HG03139 (cell line): Measurements from ENCODE around the gene ARHGEF12.

ENCODE experiments used
- ATAC-seq: cut with Tn5 transposase; IDR thresholded peaks from one replicate; pipeline ENCODE4 v1.9.1; 2021; ENCODE audit not compliant: unreplicated experiment

ARHGEF12 gene

GRCh38 chr11:120532082-120532831 is 196.0 kb downstream of the ARHGEF12 start:
- no peak for ATAC-seq

DNA sequence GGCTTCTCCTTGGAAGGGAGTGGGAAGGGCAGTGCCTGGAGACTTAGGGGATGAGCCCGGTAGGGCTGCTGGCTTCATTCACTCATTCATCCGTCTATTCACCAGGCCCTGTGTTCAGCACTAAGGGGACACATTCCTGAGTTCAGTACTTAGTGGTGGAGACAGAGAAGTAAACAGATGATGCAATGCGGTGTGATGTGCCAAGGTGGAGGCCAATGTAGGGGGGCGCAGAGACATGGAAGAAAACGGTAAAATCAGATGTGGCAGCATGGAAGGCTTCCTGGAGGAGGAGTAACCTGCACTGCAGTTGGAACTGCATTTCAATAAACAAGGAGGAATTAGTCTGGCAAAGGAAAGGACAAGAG is 196.6 kb downstream of the ARHGEF12 start:
- no peak for ATAC-seq

- ATAC-seq, result no peak
Measured at GRCh38 chr11:120536091-120536796, 200.0 kb downstream of the ARHGEF12 start.

DNA sequence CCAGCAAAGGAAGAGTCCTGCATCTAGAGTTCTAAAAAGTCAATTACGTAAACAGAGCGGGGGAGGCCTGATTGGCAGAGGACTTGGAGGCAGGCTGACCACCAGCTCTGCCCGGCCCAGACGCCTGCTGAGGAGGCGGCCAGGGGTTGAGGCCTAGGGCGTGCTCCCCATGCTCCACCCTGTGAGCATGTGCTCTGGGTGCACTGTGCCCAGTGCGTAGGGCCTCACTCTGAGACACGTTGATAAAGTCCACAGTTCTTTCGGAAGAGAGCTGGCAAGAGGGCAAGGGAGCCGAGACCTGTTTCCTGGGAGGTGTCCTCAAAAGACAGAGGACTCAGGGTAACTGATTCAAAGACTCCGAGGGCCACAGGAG is 200.6 kb downstream of the ARHGEF12 start:
- no peak for ATAC-seq

- ATAC-seq, result no peak
Measured at GRCh38 chr11:120537996-120538395, 201.8 kb downstream of the ARHGEF12 start.

DNA sequence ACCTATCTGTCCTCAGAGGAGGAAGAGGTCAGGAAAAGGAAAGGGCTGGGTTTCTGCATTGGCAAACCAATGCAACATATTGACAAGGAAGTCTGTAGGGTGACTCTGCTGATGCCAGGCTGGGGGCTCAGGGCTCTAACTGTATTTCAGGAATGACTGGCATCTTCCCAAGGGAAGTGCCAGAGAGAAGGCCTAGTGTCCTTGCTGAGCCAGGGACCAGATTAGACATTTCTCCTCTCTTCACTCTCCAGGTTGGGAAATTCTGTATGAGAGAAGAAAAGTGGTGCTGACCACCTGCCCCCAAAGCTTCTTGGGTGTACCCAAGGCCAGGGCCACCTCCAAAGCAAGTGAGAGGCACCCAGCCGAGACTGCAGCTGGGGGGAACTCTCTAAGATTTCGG is 202.5 kb downstream of the ARHGEF12 start:
- ATAC-seq, result no peak
